ENCODE data around the gene SSTR5.

Gene SSTR5

DNA sequence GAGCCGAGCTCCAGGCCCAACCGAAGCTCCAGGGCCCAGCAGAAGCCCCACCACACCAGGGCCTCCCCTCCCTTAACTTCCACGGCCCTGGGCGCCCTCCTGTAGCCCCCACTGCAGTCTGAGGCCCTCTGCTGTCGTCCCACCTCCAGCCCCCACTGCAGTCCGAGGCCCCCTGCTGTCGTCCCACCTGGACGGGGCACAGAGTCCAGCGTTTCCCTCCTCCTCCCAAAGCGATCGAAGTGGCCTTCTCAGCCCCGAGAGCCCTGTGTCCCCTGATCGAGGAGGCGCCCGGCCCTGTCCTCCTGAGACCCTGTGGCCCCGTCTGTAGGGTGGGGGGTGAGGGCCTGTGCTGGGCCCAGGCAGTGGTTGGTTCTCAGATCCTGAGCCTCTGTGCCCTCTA lies 54.6 kb downstream of the SSTR5 start:
- DNase-seq: no peak

DNA sequence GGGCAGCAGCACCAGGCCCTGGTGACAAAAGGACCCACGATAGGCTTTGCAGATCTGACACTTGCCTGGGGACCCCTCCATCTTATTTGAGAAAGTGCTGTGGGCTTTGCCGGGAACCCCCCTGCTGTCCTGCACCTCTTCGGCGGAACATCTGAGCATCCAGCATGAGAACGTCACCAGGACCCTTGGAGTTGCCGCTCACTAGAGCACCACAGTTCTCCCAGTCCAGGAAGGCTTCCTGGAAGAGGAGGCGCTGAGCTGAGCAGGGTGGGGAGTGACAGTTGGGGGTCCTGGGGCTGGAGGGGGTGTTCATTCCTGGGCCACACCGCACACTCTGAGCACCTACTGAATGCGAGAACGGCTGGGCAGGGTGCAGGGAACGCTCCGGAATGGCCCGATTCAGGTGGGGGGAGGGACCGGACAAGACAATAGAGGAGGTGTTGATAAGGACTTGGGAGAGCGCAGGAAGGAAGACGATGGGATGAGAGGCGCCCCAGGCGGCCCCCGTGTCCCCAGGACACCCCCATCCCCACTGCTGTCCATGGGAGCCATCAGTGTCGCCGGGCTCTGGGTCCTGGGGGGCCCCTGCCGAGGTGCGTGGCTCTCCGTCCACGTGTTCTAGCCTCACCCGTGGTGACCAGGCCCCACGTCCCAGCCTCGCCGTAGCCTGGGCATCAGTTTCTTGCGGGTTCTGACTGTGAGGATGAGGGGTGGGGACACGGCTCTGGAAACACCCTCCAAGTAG lies 55.6 kb downstream of the SSTR5 start:
- no peak for DNase-seq

GRCh38 chr16:1129106-1129960 lies 56.8 kb downstream of the SSTR5 start:
- no peak for DNase-seq

- no peak for DNase-seq
Measured at GRCh38 chr16:1130382-1130781, 57.8 kb downstream of the SSTR5 start.
